ENCODE measurements around the gene TMEM117.

GRCh38 chr12:44428825-44429224 lies 592.9 kb downstream of the TMEM117 start:
- TF ChIP-seq CTCF (optimal IDR thresholded peaks at IDR 0.05 in 1 of 3, IDR thresholded peaks at IDR 0.05 in 1 of 3, conservative IDR thresholded peaks at IDR 0.05 in 1 of 3; ENCODE audit: extremely low read depth in 1 of 3, insufficient read depth in 2 of 3, low read length in 3 of 3) (no peak), EZH2 (IDR thresholded peaks at IDR 0.05; ENCODE audit: low read length) (no peak)

Measured in keratinocyte (primary cell).